Spleen (tissue), 7 donors: Measurements from ENCODE around the gene DPF3.

Source experiments
- CTCF ChIP-seq, 11 experiments: fragments of 200-600 bp in 7 of 11; fragments of 450-650 bp in 4 of 11; sonication (generic) in 4 of 11; IDR thresholded peaks in 8 of 11; conservative IDR thresholded peaks in 3 of 11; 1 replicate in 7 of 11; 2 replicates in 4 of 11; pipeline versions ENCODE4 v1.4.0 to v1.8.0; 2016 to 2021; ENCODE audit warnings: antibody characterized with exemption in 11 of 11, inconsistent platforms in 4 of 11, mild to moderate bottlenecking in 1 of 11
- POLR2A ChIP-seq, 3 donors: fragments of 450-650 bp; IDR thresholded peaks; one replicate each; pipeline ENCODE4 v1.5.1; 2017; ENCODE audit warnings: antibody characterized with exemption in 3 of 3, mild to moderate bottlenecking in 1 of 3
- donor health status: DM: no; HTN: no; CAD: no; lungs with moderate emphysema.
- donor health status: DM: no; HTN: no; CAD: no.
- donor health status: DM: no; HTN: no; CAD: no.

DNA sequence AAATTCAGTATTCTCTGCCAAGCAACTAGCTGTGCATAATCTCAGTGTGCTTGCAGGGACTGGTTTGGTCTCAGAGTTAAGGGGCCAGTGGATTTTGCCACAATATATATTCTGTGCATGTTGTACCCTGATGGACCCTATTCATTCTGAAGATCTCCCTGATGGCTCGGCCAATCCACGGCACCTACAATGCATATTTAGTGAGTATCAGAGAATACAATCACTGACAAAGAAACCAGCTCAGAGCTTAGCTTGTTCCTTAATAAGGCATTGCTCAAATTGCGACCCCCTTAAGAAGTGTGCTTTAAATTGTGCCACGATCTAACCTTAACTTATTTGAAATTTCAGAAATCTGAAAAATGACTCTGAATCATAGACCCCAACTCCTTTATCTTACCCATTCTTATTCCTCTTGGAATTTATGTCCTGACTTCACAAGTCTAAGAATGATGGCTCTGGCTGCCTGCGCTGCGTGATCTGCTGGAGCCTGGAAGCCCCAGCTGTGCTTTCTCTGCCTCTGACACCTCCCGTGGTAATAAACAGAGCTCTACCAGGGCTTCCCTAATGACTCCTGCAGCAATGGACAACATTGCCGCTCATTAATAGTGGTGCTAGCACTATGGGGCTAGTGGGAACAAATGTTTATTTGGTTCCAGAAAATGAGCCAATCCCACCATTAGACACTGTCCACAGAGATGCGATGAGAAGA lies 23.3 kb upstream of the DPF3 start:
- no peak for TF ChIP-seq POLR2A (IDR thresholded peaks at IDR 0.05)
- no peak for TF ChIP-seq CTCF (IDR thresholded peaks at IDR 0.05 in 8 of 11, conservative IDR thresholded peaks at IDR 0.05 in 3 of 11)
